Skeletal muscle cell (primary cell): ENCODE results near the gene ARL4A.
"Not testable (repeated sequence)": the region's sequence is repeated elsewhere in the genome, so short reads cannot be mapped to it uniquely, and the experiment has no call there.

Experiments used
- DNase-seq: peaks from one replicate; pipeline ENCODE4 v3.0.0-alpha.2; 2010; ENCODE audit warnings: low read depth
- H3K4me3 ChIP-seq: 2 replicates; pipeline ENCODE4 v1.5.1; 2011; ENCODE audit warnings: low read depth, mild to moderate bottlenecking, control low read depth, low read length, moderate library complexity

The ARL4A gene

DNA sequence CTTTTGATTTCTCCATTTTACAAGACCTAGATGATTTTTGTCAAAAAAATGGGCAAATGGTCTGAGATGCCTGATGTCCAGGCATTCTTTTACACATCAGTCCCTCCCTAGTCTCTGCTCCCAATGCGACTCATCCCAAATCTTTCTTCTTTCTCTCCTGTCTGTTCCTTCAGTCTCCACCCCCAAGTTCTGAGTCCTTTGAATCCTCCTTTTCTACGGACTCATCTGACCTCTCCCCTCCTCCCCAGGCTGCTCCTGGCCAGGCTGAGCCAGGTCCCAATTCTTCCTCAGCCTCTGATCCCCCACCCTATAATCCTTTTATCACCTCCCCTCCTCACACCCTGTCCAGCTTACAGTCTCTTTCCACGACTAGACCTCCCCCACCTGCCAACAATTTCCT lies 26.4 kb upstream of the ARL4A start:
- not testable (repeated sequence) for H3K4me3 ChIP-seq, DNase-seq

DNA sequence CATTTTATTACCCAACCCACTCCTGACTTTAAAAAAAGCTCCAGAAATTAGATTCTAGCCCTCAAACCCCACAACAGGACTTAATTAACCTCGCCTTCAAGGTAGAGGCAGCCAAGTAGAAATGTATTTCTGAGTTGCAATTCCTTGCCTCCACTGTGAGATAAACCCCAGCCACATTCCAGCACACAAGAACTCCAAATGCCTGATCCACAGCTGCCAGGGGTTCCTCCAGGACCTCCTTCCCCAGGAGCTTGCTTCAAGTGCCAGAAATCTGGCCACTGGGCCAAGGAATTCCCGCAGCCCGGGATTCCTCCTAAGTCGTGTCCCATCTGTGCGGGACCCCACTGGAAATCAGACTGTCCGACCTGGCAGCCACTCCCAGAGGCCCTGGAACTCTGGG lies 25.9 kb upstream of the ARL4A start:
- no peak for DNase-seq
- H3K4me3 ChIP-seq: no peak overlapping the region

DNA sequence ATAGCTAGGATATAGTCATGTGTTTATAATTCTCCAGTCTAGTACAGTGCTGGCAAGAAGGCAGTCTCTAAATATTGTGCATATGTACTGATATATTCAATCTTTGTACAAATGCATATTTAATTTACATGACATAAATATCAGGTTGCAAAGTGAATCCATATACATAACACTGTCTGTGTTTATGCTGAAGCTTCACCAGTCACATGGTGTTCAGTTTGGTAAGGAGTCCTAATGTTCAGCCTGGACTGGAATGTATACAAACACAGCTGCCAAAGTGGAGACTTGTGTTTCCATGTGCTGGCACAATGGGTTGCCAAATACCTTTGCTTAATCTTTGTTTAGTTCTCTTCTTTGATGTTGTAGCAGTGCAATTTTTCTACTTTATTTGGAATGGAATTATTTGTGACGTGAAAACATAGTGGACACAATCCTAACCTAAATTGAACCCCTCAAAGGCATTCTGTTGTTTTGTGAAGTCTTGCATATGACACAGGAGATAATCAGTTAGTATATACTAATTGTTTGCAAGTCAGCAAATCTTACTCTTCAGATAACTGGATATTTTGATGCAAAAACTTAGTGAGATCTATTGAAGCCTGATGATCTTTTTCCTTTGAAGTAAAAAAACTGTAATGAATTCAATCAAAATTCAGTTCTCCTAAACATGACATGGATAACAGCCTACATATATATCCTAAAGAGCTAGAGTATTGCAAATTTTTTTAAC lies 17.3 kb upstream of the ARL4A start:
- DNase-seq: peak; percentile 27
- no peak overlapping the region for H3K4me3 ChIP-seq

- no peak for DNase-seq
Observed at GRCh38 chr7:12670743-12671520, 16.5 kb upstream of the ARL4A start.

GRCh38 chr7:12673436-12673835 lies 14.0 kb upstream of the ARL4A start:
- DNase-seq, H3K4me3 ChIP-seq: not testable (repeated sequence)

More at GRCh38 chr7:12670743-12671520, 16.5 kb upstream of the ARL4A start:
- no peak overlapping the region for H3K4me3 ChIP-seq

- H3K4me3 ChIP-seq: no peak overlapping the region
- DNase-seq: no peak
Observed at GRCh38 chr7:12674053-12674452, 13.4 kb upstream of the ARL4A start.

- DNase-seq: peak; percentile 31
- H3K4me3 ChIP-seq: no peak overlapping the region
Observed at GRCh38 chr7:12674861-12675260, 12.6 kb upstream of the ARL4A start.

GRCh38 chr7:12683678-12684585 lies 3.5 kb upstream of the ARL4A start:
- H3K4me3 ChIP-seq: no peak overlapping the region
- DNase-seq: no peak

DNA sequence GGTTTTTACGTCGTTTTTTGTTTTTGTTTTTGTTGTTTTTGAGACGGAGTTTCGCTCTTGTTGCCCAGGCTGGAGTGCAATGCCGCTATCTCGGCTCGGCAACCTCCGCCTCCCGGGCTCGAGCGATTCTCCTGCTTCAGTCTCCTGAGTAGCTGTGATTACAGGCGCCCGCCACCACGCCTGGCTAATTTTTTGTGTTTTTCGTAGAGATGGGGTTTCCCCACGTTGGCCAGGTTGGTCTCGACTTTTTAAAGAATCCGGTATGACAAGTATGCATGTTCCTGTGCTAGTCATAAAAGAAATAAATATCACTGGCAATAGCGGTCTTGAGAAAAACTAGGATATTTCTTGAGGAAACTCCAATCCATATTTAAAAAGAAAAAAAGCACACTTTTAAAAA lies 2.7 kb upstream of the ARL4A start:
- DNase-seq: no peak
- no peak overlapping the region for H3K4me3 ChIP-seq

DNA sequence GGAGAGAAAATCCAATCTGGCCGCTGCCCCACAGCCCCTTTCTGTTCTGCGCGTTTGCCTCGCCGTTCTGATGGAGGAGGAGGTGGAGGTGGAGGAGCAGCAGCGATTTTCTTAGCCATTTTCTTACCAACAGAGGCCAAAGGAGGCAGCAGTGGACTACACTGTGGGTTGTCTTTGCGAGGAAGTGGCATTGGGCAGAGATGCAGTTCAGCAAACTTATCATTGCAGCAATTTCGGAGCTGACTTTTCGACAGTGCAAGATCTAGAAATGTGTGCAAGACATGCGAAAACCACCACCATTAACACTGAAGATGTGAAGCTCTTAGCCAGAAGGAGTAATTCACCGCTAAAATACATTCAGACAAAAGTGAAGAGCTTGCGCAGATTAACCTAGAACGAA lies 1.9 kb upstream of the ARL4A start:
- no peak overlapping the region for H3K4me3 ChIP-seq

GRCh38 chr7:12686234-12686890 lies 1.1 kb upstream of the ARL4A start:
- DNase-seq: no peak
- H3K4me3 ChIP-seq: peak overlapping the region; percentile 90

More for the DNA sequence above, 1.9 kb upstream of the ARL4A start:
- no peak for DNase-seq

GRCh38 chr7:12687718-12688171 lies 312 bp downstream of the ARL4A start:
- peak overlapping the region; percentile 90 for H3K4me3 ChIP-seq
- no peak for DNase-seq

DNA sequence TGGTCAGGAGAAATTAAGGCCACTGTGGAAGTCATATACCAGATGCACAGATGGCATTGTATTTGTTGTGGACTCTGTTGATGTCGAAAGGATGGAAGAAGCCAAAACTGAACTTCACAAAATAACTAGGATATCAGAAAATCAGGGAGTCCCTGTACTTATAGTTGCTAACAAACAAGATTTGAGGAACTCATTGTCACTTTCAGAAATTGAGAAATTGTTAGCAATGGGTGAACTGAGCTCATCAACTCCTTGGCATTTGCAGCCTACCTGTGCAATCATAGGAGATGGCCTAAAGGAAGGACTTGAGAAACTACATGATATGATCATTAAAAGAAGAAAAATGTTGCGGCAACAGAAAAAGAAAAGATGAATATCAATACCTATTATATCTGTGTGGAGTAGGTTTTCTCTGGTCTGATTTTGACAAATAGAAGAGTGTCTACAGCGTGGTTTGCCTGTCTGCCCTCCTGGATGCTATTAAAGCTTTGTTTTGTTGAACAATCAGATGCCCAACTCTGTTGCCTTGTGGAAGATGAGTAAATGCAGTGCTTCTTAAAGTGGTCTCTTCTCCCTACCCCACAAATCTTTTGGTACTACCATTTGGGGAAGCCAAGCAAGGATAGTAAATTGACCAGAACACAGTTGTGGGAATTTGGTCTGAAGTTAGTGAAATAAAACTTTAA lies 1.2 kb downstream of the ARL4A start:
- H3K4me3 ChIP-seq: peak overlapping the region; percentile 90
- DNase-seq: not testable (repeated sequence)

- no peak for DNase-seq
- H3K4me3 ChIP-seq: peak overlapping the region; percentile 90
Observed at GRCh38 chr7:12689451-12689850, 2.0 kb downstream of the ARL4A start.

DNA sequence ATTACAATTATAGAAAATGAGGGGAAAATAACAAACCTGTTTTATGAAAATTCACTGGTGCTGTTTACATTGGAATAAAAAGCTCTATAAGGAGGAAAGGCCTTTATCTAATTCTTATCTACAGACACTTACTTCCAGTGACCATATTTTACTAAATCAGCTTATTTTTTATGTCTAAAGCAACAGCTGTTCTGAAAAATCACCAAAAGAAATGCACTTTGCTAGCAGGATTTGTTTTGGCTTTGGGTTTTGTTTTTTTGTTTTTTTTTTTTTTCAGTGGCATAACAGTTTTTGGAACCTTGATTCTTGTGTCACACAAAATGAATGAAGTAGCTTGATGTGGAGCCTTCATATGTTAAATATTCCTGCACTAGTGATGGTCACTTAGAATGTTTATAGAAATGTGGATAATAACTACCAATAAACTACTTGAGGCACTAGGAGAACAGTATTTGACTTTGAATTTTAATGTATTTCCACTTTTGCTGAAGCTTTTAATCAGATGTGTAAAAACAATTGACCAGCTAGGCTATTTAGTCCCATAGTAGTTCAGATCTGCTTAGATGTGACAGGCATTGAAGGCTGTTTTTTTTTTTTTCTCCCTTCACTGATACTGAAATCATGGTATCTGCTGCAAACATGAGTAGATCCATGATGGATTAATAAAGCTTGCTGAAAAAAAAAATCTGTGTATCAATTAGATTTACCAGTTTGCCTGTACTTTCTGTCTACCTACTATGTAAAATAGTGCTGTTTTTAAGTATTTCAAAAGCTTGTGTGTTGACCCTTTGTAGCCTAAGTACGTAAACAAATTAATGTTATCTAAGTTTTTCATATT lies 2.8 kb downstream of the ARL4A start:
- H3K4me3 ChIP-seq: peak overlapping the region; percentile 90
- DNase-seq: no peak

GRCh38 chr7:12691388-12691787 lies 4.0 kb downstream of the ARL4A start:
- DNase-seq, H3K4me3 ChIP-seq: not testable (repeated sequence)

DNA sequence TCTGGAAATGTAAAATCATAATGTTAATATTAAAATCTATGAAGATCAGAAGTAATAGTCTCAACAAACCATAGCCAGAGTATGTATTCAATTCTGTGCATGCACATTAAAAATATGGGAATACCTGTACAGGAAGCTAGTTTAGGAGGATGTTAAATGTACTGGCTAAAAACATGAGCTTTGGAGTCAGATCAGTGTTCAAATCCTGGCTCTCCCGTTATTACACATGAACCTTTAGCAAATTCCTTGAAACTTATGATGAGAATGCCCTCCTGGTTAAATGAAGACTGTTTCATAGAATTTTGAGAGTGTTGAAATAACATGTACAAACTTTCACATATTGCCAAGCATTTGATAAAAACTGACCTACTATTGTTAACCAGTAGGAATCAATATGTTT lies 4.6 kb downstream of the ARL4A start:
- H3K4me3 ChIP-seq: no peak overlapping the region
- DNase-seq: no peak
